H9 (cell line): ENCODE measurements around the gene CCDC30. TPM values are rescaled to one million over a fixed set of nuclear protein-coding genes. Genes with fewer than 3 reads are reported as not detected.
A peak's percentile ranks its signal among the peaks of the same experiment; 100 is the strongest.

Source experiments
- DNase-seq: peaks from one replicate; pipeline ENCODE4 v3.0.0-alpha.2; 2017
- H2AFZ ChIP-seq: one replicate; pipeline ENCODE4 v1.6.1; 2013; ENCODE audit warnings: mild to moderate bottlenecking, low read length, control low read depth, moderate library complexity
- H2AK5ac ChIP-seq: 2 replicates; pipeline ENCODE4 v1.6.1; 2013; ENCODE audit warnings: low read length, control low read depth, mixed read lengths; ENCODE audit not compliant: insufficient read length
- H2BK120ac ChIP-seq: one replicate; pipeline ENCODE4 v1.6.1; 2013; ENCODE audit warnings: low read depth, mild to moderate bottlenecking, low read length, control low read depth, inconsistent platforms; ENCODE audit not compliant: poor library complexity, severe bottlenecking
- H2BK12ac ChIP-seq: 2 replicates; pipeline ENCODE4 v1.6.1; 2013; ENCODE audit warnings: low read length, control low read depth, mixed read lengths, low read depth; ENCODE audit not compliant: insufficient read length
- H2BK15ac ChIP-seq: 2 replicates; pipeline ENCODE4 v1.6.1; 2013; ENCODE audit warnings: low read depth, low read length, control low read depth
- H2BK20ac ChIP-seq: one replicate; pipeline ENCODE4 v1.6.1; 2013; ENCODE audit warnings: low read depth, mild to moderate bottlenecking, low read length, control low read depth, inconsistent platforms; ENCODE audit not compliant: poor library complexity, severe bottlenecking
- H2BK5ac ChIP-seq: 2 replicates; pipeline ENCODE4 v1.6.1; 2013; ENCODE audit warnings: low read length, control low read depth, mixed read lengths; ENCODE audit not compliant: insufficient read length
- H3K14ac ChIP-seq: 2 replicates; pipeline ENCODE4 v1.6.1; 2013; ENCODE audit warnings: low read length, control low read depth; ENCODE audit not compliant: insufficient read depth
- H3K18ac ChIP-seq: 2 replicates; pipeline ENCODE4 v1.6.1; 2013; ENCODE audit warnings: low read depth, mild to moderate bottlenecking, mixed read lengths, low read length, control low read depth; ENCODE audit not compliant: insufficient read length
- H3K23ac ChIP-seq: 2 replicates; pipeline ENCODE4 v1.6.1; 2013; ENCODE audit warnings: low read length, control low read depth, mixed read lengths, low read depth; ENCODE audit not compliant: insufficient read length
- H3K23me2 ChIP-seq: 2 replicates; pipeline ENCODE4 v1.6.1; 2013; ENCODE audit warnings: low read depth, mild to moderate bottlenecking, mixed read lengths, low read length, control low read depth; ENCODE audit not compliant: insufficient read length, poor library complexity, severe bottlenecking
- H3K27ac ChIP-seq: 2 replicates; pipeline ENCODE4 v1.5.1; 2013; ENCODE audit warnings: low read length, control low read depth, mixed read lengths, low read depth; ENCODE audit not compliant: insufficient read length
- H3K27me3 ChIP-seq: 2 replicates; pipeline ENCODE4 v1.6.1; 2013; ENCODE audit warnings: low read length, control low read depth, inconsistent platforms; ENCODE audit not compliant: insufficient read depth
- H3K4ac ChIP-seq: 2 replicates; pipeline ENCODE4 v1.6.1; 2013; ENCODE audit warnings: low read depth, mild to moderate bottlenecking, control low read depth, inconsistent platforms, low read length, moderate library complexity
- H3K4me1 ChIP-seq: 2 replicates; pipeline ENCODE4 v1.6.1; 2013; ENCODE audit warnings: low read length, control low read depth, inconsistent platforms; ENCODE audit not compliant: insufficient read depth
- H3K4me2 ChIP-seq: 2 replicates; pipeline ENCODE4 v1.6.1; 2013; ENCODE audit warnings: low read length, control low read depth, mixed read lengths; ENCODE audit not compliant: insufficient read length, insufficient read depth
- H3K56ac ChIP-seq: 2 replicates; pipeline ENCODE4 v1.6.1; 2013; ENCODE audit warnings: low read depth, mild to moderate bottlenecking, mixed read lengths, low read length, control low read depth; ENCODE audit not compliant: insufficient read length
- H3K79me1 ChIP-seq: 2 replicates; pipeline ENCODE4 v1.6.1; 2013; ENCODE audit warnings: low read depth, mild to moderate bottlenecking, moderate library complexity, low read length, control low read depth, inconsistent platforms; ENCODE audit not compliant: insufficient read depth, poor library complexity, severe bottlenecking
- H3K79me2 ChIP-seq: 2 replicates; pipeline ENCODE4 v1.6.1; 2013; ENCODE audit warnings: low read length, control low read depth, inconsistent platforms; ENCODE audit not compliant: insufficient read depth
- H3K9ac ChIP-seq: 2 replicates; pipeline ENCODE4 v1.6.1; 2013; ENCODE audit warnings: low read length, control low read depth, mixed read lengths; ENCODE audit not compliant: insufficient read length; ENCODE audit errors: extremely low read depth
- H3K9me3 ChIP-seq: one replicate; pipeline ENCODE4 v1.6.1; 2013; ENCODE audit warnings: low read depth, low read length, inconsistent platforms; ENCODE audit not compliant: control insufficient read depth
- H3T11ph ChIP-seq: one replicate; pipeline ENCODE4 v1.6.1; 2013; ENCODE audit warnings: mild to moderate bottlenecking, low read length, control low read depth, inconsistent platforms
- H4K20me1 ChIP-seq: one replicate; pipeline ENCODE4 v1.6.1; 2013; ENCODE audit not compliant: control insufficient read depth, insufficient read length, insufficient read depth
- H4K5ac ChIP-seq: 2 replicates; pipeline ENCODE4 v1.6.1; 2013; ENCODE audit warnings: low read depth, mild to moderate bottlenecking, mixed read lengths, low read length, control low read depth; ENCODE audit not compliant: insufficient read length
- H4K8ac ChIP-seq: replicated peaks from 2 replicates; pipeline ENCODE4 v1.6.1; 2013; ENCODE audit warnings: low read length, control low read depth, mixed read lengths, low read depth; ENCODE audit not compliant: insufficient read length
- H4K91ac ChIP-seq: 2 replicates; pipeline ENCODE4 v1.6.1; 2013; ENCODE audit warnings: low read depth, mild to moderate bottlenecking, moderate library complexity, mixed read lengths, low read length, control low read depth; ENCODE audit not compliant: insufficient read length
- H3K27ac Mint-ChIP-seq, 3 experiments: 2 replicates in 2 of 3; 3 replicates in 1 of 3; pipeline ENCODE4 v1.8.0; 2020 to 2021; ENCODE audit warnings: mixed read lengths in 3 of 3, mild to moderate bottlenecking in 1 of 3, moderate library complexity in 1 of 3
- H3K27me3 Mint-ChIP-seq: 2 replicates; pipeline ENCODE4 v1.8.0; 2021; ENCODE audit warnings: low read depth, mild to moderate bottlenecking, moderate library complexity, mixed read lengths
- H3K36me3 Mint-ChIP-seq, 3 experiments: 2 replicates in 2 of 3; 3 replicates in 1 of 3; pipeline ENCODE4 v1.8.0; 2020 to 2021; ENCODE audit warnings: low read depth in 3 of 3, mixed read lengths in 3 of 3; ENCODE audit not compliant: insufficient read depth in 1 of 3
- H3K4me1 Mint-ChIP-seq, 2 experiments: 2 replicates each; pipeline ENCODE4 v1.8.0; 2020; ENCODE audit warnings: mixed read lengths in 2 of 2
- H3K4me3 Mint-ChIP-seq, 2 experiments: 2 replicates in 1 of 2; 3 replicates in 1 of 2; pipeline ENCODE4 v1.8.0; 2020 to 2021; ENCODE audit warnings: mild to moderate bottlenecking in 2 of 2, mixed read lengths in 2 of 2, moderate library complexity in 1 of 2
- H3K9me3 Mint-ChIP-seq, 2 experiments: 2 replicates in 1 of 2; 3 replicates in 1 of 2; pipeline ENCODE4 v1.8.0; 2020; ENCODE audit warnings: mild to moderate bottlenecking in 2 of 2, mixed read lengths in 2 of 2, moderate library complexity in 1 of 2
- whole genome bisulfite sequencing: extraction: QIAGEN DNeasy Blood & Tissue Kit; methylation state at CpG from one replicate; pipeline ENCODE4 v1.1.7; 2013; ENCODE audit warnings: missing lambda C conversion rate, low lambda C conversion rate, mixed read lengths; ENCODE audit not compliant: insufficient read length; ENCODE audit errors: extremely low coverage; 5-methylcytosine and 5-hydroxymethylcytosine counted together
- total RNA-seq: library from RNA; stranded (reverse); gene quantifications from 2 replicates; pipeline ENCODE4 v1.2.1, GENCODE V29; 2021
- TF ChIP-seq, protein P1 (sequence below): fragments of 200-600 bp; sonication (generic); conservative IDR thresholded peaks from 3 replicates; pipeline ENCODE4 v1.8.0; 2021; ENCODE audit warnings: antibody characterized with exemption, mild to moderate bottlenecking

The CCDC30 gene
- total RNA-seq, 1 experiment from 2014 or later: 1.8 TPM

DNA sequence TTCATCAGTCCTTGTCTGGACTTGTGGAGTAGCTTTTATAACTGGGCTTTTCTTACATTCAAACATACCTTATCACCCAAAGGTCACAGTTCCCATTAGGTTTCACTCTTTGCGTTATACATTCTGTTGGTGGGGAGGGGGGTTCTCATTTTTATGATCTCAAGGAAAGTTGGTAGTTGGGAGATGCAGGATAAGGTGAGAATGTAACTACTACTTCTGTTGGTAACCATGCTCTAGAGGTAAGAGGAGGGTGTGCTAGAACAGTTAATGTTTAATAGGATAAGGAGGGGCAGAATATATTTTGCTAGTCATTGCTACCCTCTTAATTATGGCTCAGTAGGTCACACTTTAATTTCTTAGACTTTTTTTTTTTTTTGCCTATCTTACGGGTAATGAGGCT lies 229.8 kb downstream of the CCDC30 start:
- Histone ChIP-seq H2BK5ac (no peak overlapping the region), H3K27ac (no peak overlapping the region), H4K5ac (no peak overlapping the region), H3K4me2 (no peak overlapping the region), H2AFZ (no peak overlapping the region), H4K8ac (no peak overlapping the region), H3T11ph (no peak overlapping the region), H4K91ac (no peak overlapping the region), H3K14ac (no peak overlapping the region), H3K4ac (no peak overlapping the region), H3K9ac (no peak overlapping the region), H2AK5ac (no peak overlapping the region), H3K27me3 (no peaks in the 10 kb centered on the region), H4K20me1 (no peaks in the 10 kb centered on the region), H3K18ac (no peak overlapping the region), H3K4me1 (no peaks in the 10 kb centered on the region), H2BK15ac (no peak overlapping the region), H2BK120ac (no peak overlapping the region), H3K79me1 (peaks cover 6% of the 10 kb centered on the region), H3K9me3 (no peaks in the 10 kb centered on the region), H3K23me2 (no peaks in the 10 kb centered on the region), H2BK12ac (no peak overlapping the region), H3K56ac (no peak overlapping the region), H3K79me2 (peaks cover 58% of the 10 kb centered on the region), H2BK20ac (no peak overlapping the region), H3K23ac (no peak overlapping the region)
- WGBS: no CpG with 5 or more reads among the region's 2 CpGs
- H3K4me1 Mint-ChIP-seq: peaks cover 36 to 42% of the 10 kb centered on the region in 2 experiments
- peak overlapping the region; percentile 2 to 81 (median 63); a peak in 5 of 7 replicates for H3K27ac Mint-ChIP-seq
- DNase-seq: no peak
- TF ChIP-seq, protein P1, sequence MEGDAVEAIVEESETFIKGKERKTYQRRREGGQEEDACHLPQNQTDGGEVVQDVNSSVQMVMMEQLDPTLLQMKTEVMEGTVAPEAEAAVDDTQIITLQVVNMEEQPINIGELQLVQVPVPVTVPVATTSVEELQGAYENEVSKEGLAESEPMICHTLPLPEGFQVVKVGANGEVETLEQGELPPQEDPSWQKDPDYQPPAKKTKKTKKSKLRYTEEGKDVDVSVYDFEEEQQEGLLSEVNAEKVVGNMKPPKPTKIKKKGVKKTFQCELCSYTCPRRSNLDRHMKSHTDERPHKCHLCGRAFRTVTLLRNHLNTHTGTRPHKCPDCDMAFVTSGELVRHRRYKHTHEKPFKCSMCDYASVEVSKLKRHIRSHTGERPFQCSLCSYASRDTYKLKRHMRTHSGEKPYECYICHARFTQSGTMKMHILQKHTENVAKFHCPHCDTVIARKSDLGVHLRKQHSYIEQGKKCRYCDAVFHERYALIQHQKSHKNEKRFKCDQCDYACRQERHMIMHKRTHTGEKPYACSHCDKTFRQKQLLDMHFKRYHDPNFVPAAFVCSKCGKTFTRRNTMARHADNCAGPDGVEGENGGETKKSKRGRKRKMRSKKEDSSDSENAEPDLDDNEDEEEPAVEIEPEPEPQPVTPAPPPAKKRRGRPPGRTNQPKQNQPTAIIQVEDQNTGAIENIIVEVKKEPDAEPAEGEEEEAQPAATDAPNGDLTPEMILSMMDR: no peak
- H3K36me3 Mint-ChIP-seq: peaks cover 31 to 63% (median 54%) of the 10 kb centered on the region in 3 experiments
- H3K27me3 Mint-ChIP-seq: no peaks in the 10 kb centered on the region; the same call in 1 of the 2 replicates
- no peaks in the 10 kb centered on the region for H3K9me3 Mint-ChIP-seq
- H3K4me3 Mint-ChIP-seq: no peak overlapping the region
